DOHH2 (cell line): ENCODE data around the gene TCF25.

ENCODE experiments used
- H3F3A ChIP-seq: fragments of 200-600 bp; sonication (generic), shearing (Covaris generic); 2 replicates; pipeline ENCODE4 v1.6.0; 2016; ENCODE audit warnings: antibody characterized with exemption, mild to moderate bottlenecking; ENCODE audit not compliant: control insufficient read depth, insufficient read depth
- H3K27ac ChIP-seq: fragments of 200-600 bp; sonication (generic); 2 replicates; pipeline ENCODE4 v1.5.1; 2014; ENCODE audit warnings: low read depth, mild to moderate bottlenecking, low read length, moderate library complexity
- H3K27me3 ChIP-seq: fragments of 200-600 bp; sonication (generic); 2 replicates; pipeline ENCODE4 v1.6.1; 2014; ENCODE audit warnings: mild to moderate bottlenecking, low read length, mixed read lengths; ENCODE audit not compliant: control insufficient read depth
- H3K36me3 ChIP-seq: fragments of 200-600 bp; sonication (generic); 2 replicates; pipeline ENCODE4 v1.6.1; 2014; ENCODE audit warnings: mild to moderate bottlenecking, low read length, moderate library complexity, mixed read lengths; ENCODE audit not compliant: control insufficient read depth
- H3K4me1 ChIP-seq: fragments of 200-600 bp; sonication (generic); 2 replicates; pipeline ENCODE4 v1.6.1; 2014; ENCODE audit warnings: mild to moderate bottlenecking, low read length, mixed read lengths; ENCODE audit not compliant: control insufficient read depth
- H3K4me2 ChIP-seq: fragments of 200-600 bp; sonication (generic); 2 replicates; pipeline ENCODE4 v1.6.0; 2014; ENCODE audit warnings: mild to moderate bottlenecking, low read length, moderate library complexity
- H3K4me3 ChIP-seq: fragments of 200-600 bp; sonication (generic); 2 replicates; pipeline ENCODE4 v1.5.1; 2014; ENCODE audit warnings: mild to moderate bottlenecking, low read length, mixed read lengths
- H3K79me2 ChIP-seq: fragments of 200-600 bp; sonication (generic); 2 replicates; pipeline ENCODE4 v1.6.1; 2014; ENCODE audit warnings: mild to moderate bottlenecking, low read length, mixed read lengths; ENCODE audit not compliant: control insufficient read depth
- H3K9me2 ChIP-seq: fragments of 200-600 bp; sonication (generic); replicated peaks from 2 replicates; pipeline ENCODE4 v1.6.1; 2014; ENCODE audit warnings: mild to moderate bottlenecking, low read length, mixed read lengths; ENCODE audit not compliant: control insufficient read depth
- H3K9me3 ChIP-seq: fragments of 200-600 bp; sonication (generic); 2 replicates; pipeline ENCODE4 v1.6.1; 2014; ENCODE audit warnings: antibody characterized with exemption, low read length, mixed read lengths; ENCODE audit not compliant: control insufficient read depth, insufficient read depth
- H4K20me1 ChIP-seq: fragments of 200-600 bp; sonication (generic); 2 replicates; pipeline ENCODE4 v1.6.0; 2014; ENCODE audit warnings: low read depth, mild to moderate bottlenecking, antibody characterized with exemption, low read length, moderate library complexity; ENCODE audit not compliant: control insufficient read depth, insufficient read depth
- EZH2phosphoT487 ChIP-seq: fragments of 200-600 bp; sonication (generic); IDR thresholded peaks from 2 replicates; pipeline ENCODE4 v1.6.1; 2017; ENCODE audit warnings: borderline replicate concordance, mild to moderate bottlenecking, antibody characterized with exemption, low read length, moderate library complexity, mixed read lengths
- TF ChIP-seq, protein P1 (sequence below): fragments of 200-600 bp; sonication (generic); IDR thresholded peaks from one replicate; pipeline ENCODE4 v1.5.1; 2014; ENCODE audit warnings: antibody characterized with exemption, mild to moderate bottlenecking, low read depth, low read length; ENCODE audit not compliant: poor library complexity, severe bottlenecking

Gene TCF25

DNA sequence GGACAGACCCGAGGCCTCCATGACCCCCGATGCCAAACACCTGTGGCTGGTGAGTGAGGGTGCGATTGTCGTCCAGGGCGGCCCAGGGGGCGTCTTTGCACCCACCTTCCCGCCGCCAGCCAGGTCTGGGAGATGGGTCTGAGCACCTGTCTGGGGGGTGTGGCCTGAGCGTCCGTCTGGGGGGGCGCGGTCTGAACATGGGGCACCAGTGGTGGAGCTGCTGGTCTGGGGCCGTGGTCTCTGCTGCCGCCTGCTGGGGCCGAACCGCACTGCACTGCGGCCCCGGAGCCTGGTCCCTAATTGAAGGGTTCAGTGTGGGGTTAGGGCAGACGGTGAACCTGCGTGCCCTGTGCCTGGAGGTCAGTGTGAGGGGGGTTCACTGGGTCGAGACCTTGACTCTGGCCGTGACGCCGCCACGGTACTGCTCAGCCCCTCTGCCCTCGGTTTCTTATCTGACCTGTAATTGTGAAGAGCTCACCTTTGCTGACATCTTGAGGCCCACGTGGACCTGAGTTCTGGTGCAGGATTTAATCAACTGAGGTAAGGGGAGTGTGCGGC lies 12.6 kb upstream of the TCF25 start:
- no peaks in the 10 kb centered on the region for H3K27me3 ChIP-seq
- no peaks in the 10 kb centered on the region for H3K9me3 ChIP-seq
- TF ChIP-seq, protein P1, sequence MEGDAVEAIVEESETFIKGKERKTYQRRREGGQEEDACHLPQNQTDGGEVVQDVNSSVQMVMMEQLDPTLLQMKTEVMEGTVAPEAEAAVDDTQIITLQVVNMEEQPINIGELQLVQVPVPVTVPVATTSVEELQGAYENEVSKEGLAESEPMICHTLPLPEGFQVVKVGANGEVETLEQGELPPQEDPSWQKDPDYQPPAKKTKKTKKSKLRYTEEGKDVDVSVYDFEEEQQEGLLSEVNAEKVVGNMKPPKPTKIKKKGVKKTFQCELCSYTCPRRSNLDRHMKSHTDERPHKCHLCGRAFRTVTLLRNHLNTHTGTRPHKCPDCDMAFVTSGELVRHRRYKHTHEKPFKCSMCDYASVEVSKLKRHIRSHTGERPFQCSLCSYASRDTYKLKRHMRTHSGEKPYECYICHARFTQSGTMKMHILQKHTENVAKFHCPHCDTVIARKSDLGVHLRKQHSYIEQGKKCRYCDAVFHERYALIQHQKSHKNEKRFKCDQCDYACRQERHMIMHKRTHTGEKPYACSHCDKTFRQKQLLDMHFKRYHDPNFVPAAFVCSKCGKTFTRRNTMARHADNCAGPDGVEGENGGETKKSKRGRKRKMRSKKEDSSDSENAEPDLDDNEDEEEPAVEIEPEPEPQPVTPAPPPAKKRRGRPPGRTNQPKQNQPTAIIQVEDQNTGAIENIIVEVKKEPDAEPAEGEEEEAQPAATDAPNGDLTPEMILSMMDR, result peak; percentile 100
- TF ChIP-seq EZH2phosphoT487, result no peak
- peaks cover 36% of the 10 kb centered on the region for H3K4me1 ChIP-seq
- no peaks in the 10 kb centered on the region for H3K79me2 ChIP-seq
- no peak overlapping the region for H3K4me3 ChIP-seq
- peaks cover 5% of the 10 kb centered on the region; the same call in 1 of the 2 replicates for H3F3A ChIP-seq
- H3K27ac ChIP-seq, result no peak overlapping the region
- 0 out of 2 replicates have a peak, but pooled peaks cover 3% of the 10 kb centered on the region for H4K20me1 ChIP-seq
- peak overlapping the region; percentile 47 for H3K4me2 ChIP-seq
- no peaks in the 10 kb centered on the region for H3K9me2 ChIP-seq
- no peaks in the 10 kb centered on the region; the same call in 1 of the 2 replicates for H3K36me3 ChIP-seq

DNA sequence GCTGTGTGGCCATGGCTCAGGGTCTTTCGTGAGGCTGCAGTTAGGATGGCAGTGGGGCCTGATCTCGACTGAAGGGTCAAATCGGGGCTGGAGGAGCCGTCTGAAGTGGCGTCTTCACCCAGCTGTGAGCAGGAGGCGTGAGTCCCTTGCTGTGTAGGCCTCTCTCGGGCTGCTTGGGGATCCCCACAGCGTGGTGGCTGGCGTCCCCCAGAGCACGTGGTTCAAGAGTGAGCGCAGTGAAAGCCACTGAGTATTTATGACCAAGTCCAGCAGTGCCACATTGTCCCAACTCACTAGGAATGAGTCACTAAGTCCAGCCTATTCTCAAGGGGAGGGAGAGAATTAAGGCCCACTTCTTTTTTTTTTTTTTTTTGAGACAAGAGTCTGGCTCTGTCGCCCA lies 11.7 kb upstream of the TCF25 start:
- Histone ChIP-seq H3K36me3 (no peaks in the 10 kb centered on the region; the same call in 1 of the 2 replicates), H3F3A (peaks cover 5% of the 10 kb centered on the region; the same call in 1 of the 2 replicates), H3K27ac (no peak overlapping the region), H3K4me3 (no peak overlapping the region), H3K27me3 (no peaks in the 10 kb centered on the region), H3K79me2 (no peaks in the 10 kb centered on the region), H4K20me1 (0 out of 2 replicates have a peak, but pooled peaks cover 3% of the 10 kb centered on the region), H3K4me1 (peaks cover 30% of the 10 kb centered on the region), H3K4me2 (no peak overlapping the region), H3K9me2 (no peaks in the 10 kb centered on the region), H3K9me3 (no peaks in the 10 kb centered on the region)
- TF ChIP-seq EZH2phosphoT487, result no peak
- TF ChIP-seq, protein P1, result no peak

DNA sequence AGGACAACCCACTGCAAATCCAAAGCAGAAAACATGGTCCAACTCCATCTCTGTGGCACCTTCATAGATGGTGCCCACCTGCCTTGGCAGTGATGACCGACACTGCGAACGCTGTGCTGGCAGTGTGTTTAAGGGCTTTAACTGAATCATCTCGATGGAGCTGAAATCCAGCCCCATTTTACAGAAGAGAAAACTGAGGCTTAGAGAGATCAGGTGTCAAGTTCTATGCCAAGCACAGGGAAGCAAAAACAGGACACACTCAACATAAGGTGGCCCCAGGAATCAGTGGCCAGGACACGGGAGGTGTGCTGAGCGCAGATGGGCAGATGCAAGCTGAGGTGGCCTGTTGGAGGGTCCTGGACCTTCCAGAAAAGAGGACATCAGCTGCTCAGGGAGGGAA lies 10.7 kb upstream of the TCF25 start:
- no peaks in the 10 kb centered on the region for H3K79me2 ChIP-seq
- no peak overlapping the region for H3K4me2 ChIP-seq
- TF ChIP-seq EZH2phosphoT487, result no peak
- TF ChIP-seq, protein P1, result no peak
- H3K9me3 ChIP-seq, result peaks cover 3% of the 10 kb centered on the region
- 0 out of 2 replicates have a peak, but pooled peaks cover 3% of the 10 kb centered on the region for H4K20me1 ChIP-seq
- H3K36me3 ChIP-seq, result peaks cover under 1% of the 10 kb centered on the region
- H3K4me1 ChIP-seq, result peaks cover 27% of the 10 kb centered on the region
- peaks cover 5% of the 10 kb centered on the region; the same call in 1 of the 2 replicates for H3F3A ChIP-seq
- H3K27ac ChIP-seq, result no peak overlapping the region
- no peaks in the 10 kb centered on the region for H3K9me2 ChIP-seq
- H3K27me3 ChIP-seq, result no peaks in the 10 kb centered on the region
- H3K4me3 ChIP-seq, result no peak overlapping the region
